DMS114 treated with DMSO at 0.1 percent for 48 hours (cell line): Measurements from ENCODE around the gene GCSAM.

Experiments
- DNase-seq: peaks from one replicate; lab custom pipeline; 2025; ENCODE audit not compliant: unreplicated experiment; lab: John Stamatoyannopoulos, UW

Gene GCSAM, protein sequence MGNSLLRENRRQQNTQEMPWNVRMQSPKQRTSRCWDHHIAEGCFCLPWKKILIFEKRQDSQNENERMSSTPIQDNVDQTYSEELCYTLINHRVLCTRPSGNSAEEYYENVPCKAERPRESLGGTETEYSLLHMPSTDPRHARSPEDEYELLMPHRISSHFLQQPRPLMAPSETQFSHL

GRCh38 chr3:112132975-112133448, at the start of gene GCSAM:
Gene GCSAM, minus strand, starts transcription at chr3:112133248. Its CDS starts 128 bp downstream, at chr3:112133120.
- no peak for DNase-seq

GRCh38 chr3:112175646-112176045, 42.6 kb upstream of the GCSAM start:
- DNase-seq: no peak

DNA sequence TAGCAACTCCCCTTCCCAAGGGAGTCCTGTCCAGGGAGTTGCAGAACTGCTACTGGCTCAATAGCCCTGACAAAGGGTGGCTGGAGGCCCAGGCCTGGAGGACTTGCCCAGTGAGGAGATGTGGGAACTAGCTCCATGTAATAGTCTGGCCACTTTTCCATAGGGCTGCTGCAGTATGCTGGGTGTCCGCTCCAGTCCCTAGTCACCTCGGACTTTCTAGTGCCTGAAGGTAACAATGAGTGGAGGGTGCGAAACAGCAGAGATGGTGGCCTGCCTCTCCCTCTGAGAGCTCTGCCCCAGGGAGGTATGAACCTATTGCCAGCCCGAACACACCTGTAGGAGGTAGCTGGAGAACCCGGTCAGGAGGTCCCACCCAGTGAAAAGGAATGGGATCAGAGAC, 42.0 kb upstream of the GCSAM start:
- no peak for DNase-seq

DNA sequence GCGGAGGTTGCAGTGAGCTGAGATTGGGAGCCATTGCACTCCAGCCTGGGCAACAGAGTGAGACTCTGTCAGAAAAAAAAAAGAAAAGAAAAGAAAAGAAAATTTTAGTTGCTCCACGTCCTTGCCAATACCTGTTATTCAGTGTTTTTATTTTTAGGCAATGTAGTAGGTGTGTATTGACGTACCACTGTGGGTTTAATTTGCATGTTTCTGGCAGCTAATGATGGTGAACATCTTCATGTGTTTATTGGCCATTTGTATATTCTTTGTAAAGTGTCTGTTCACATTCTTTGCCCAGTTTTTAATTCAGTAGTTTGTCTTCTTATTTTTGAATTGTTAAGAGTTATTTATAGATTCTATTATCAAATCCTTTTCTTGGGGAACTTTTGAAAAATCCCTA, 38.1 kb upstream of the GCSAM start:
- no peak for DNase-seq

DNA sequence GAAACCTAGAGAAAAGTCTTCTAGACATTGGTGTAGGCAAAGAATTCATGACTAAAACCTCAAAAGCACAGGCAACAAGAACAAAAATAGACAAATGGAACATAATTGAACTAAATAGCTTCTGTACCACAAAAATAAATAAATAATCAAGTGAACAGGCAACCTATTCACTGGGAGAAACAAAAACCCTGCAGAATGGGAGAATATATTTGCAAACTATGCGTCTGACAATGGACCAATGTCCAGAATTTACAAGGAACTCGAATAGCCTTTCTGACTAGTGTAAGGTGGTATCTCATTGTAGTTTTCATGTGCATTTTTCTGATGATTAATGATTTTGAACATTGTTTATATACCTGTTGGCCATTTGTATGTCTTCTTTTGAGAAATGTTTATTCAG, 37.0 kb upstream of the GCSAM start:
- no peak for DNase-seq

- no peak for DNase-seq
Observed at GRCh38 chr3:112167758-112168157, 34.7 kb upstream of the GCSAM start.

DNA sequence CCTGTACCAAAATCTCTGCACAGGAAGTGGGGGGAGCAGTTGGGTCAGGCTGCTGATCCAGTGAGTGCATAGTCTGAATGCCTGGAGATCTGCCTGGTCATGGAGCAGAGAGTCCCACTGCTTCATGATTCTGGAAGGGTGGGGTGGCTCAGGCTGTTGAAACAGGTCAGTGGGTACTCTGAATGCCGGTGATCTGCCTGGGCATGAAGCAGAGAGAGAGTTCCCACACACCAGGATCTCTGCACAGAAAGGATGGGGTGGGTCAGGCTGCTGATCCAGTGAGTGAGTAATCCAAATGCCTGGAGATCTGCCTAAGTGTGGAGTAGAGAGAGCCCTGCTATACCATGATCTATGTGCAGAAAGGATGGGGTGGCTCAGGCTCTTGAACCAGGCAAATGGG, 16.1 kb upstream of the GCSAM start:
- DNase-seq: no peak

GRCh38 chr3:112143689-112144088, 10.6 kb upstream of the GCSAM start:
- DNase-seq: no peak

DNA sequence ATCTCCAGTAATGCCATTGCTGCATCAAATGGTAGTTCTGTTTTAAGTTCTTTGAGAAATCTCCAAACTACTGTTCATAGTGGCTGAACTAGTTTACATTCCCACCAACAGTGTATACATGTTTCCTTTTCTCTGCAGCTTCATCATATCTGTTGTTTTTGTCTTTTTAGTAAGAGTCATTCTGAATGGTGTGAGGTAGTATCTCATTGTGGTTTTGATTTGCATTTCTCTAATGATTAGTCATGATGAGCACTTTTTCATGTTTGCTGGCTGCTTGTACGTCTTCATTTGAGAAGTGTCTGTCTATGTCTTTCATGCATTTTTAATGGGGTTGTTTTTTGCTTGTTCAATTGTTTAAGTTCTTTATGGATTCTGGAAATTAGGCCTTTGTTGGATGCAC, 10.2 kb upstream of the GCSAM start:
- DNase-seq: no peak

- no peak for DNase-seq
Observed at GRCh38 chr3:112141293-112141692, 8.2 kb upstream of the GCSAM start.

GRCh38 chr3:112140584-112140983, 7.5 kb upstream of the GCSAM start:
- DNase-seq: no peak

GRCh38 chr3:112138219-112138969, 5.3 kb upstream of the GCSAM start:
- no peak for DNase-seq

- DNase-seq: no peak
Observed at GRCh38 chr3:112137781-112138180, 4.7 kb upstream of the GCSAM start.

- DNase-seq: peak; percentile 19
Observed at GRCh38 chr3:112136959-112137693, 4.1 kb upstream of the GCSAM start.

DNA sequence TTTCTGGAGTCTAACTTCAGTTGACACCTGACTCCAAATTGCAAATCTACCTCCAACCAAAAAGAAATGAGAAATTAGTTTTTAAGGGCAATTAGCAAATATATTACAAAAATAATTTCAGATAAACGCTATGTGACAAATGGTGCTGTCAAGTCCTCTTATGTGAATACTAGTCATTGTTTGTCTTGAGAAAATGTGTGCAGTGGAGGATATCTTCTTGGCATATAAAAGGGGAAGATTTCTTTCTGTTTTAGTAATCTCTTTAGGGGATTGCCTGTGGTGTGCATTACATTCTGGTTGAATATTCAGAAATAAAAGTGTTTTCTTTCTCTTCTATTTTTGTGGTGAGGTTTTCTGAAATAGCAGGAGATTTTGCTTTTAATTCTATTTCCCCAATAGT, 3.0 kb upstream of the GCSAM start:
- no peak for DNase-seq

- DNase-seq: no peak
Observed at GRCh38 chr3:112134335-112135124, 1.5 kb upstream of the GCSAM start.

DNA sequence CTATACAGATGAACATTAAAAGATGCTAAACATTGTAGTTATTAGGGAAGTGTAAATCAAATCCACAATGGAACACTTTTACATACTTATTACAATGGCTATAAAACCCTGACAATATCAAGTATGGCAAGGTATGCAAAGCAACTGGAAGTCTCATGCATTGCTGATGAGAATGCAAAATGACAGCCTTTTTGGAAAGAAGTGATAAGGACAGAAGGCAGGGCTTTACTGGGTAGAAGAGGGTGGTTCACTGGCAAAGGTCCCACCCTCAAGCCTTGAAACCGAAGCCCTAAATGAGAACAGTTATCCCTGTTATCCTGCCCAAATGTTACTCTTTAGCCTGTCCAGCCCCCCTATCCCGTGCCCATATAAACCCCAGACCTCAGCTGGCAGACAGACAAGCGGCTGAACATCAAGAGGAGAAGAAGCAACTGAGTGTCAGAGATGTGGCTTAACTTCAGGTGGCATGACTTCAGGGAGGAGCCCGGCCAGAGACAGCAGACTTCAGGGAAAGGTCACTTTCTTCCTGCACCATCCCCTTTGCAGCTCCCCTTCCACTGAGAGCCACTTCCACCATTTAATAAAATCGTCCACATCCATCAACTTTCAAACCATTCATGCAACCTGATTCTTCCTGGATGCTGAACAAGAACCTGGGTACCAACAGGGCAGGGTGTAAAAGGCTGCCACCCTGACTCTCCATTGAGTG, 732 bp upstream of the GCSAM start:
- no peak for DNase-seq

DNA sequence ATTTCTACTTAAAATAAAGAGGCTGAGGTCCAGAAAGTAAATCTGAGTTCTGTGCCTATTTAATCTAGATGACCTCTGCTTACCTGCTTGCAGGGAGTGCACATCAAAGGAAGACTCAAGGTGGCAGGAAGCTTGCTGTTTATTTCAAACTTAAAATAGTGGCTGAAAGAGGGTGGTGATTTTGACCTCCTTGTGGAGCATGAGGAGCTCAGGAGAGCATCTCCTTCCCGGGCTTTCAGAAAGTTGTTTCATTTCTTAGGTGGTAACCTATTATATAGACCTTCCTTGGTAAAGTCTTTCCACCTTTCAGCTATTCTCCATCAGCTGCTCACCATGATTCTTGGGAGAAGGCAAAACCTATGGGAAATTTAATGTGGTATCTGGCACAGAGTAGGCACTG, 494 bp downstream of the GCSAM start:
- no peak for DNase-seq

- DNase-seq: no peak
Observed at GRCh38 chr3:112132088-112132487, 960 bp downstream of the GCSAM start.

- no peak for DNase-seq
Observed at GRCh38 chr3:112131111-112131510, 1.9 kb downstream of the GCSAM start.

GRCh38 chr3:112130638-112130993, 2.4 kb downstream of the GCSAM start:
- DNase-seq: no peak
